MM.1S (cell line): Measurements from ENCODE around the gene ERICH4.

Source experiments
- DNase-seq: peaks from one replicate; pipeline ENCODE4 v3.0.0-alpha.2; 2015
- H2AFZ ChIP-seq: fragments of 300-600 bp; sonication (generic); 2 replicates; pipeline ENCODE4 v1.6.0; 2016; ENCODE audit warnings: antibody characterized with exemption, low read length
- H3F3A ChIP-seq: fragments of 300-600 bp; sonication (generic); 2 replicates; pipeline ENCODE4 v1.6.1; 2016; ENCODE audit warnings: mild to moderate bottlenecking, antibody characterized with exemption, low read length, moderate library complexity, mixed read lengths; ENCODE audit not compliant: insufficient read depth
- H3K27ac ChIP-seq: fragments of 300-600 bp; sonication (generic); 2 replicates; pipeline ENCODE4 v1.5.1; 2016; ENCODE audit warnings: mild to moderate bottlenecking, low read length
- H3K27me3 ChIP-seq: fragments of 300-600 bp; sonication (generic); replicated peaks from 2 replicates; pipeline ENCODE4 v1.6.0; 2016; ENCODE audit warnings: low read length; ENCODE audit not compliant: insufficient read depth
- H3K36me3 ChIP-seq: fragments of 300-600 bp; sonication (generic); replicated peaks from 2 replicates; pipeline ENCODE4 v1.6.1; 2016; ENCODE audit warnings: mild to moderate bottlenecking, low read length, mixed read lengths; ENCODE audit not compliant: insufficient read depth
- H3K4me1 ChIP-seq: fragments of 300-600 bp; sonication (generic); 2 replicates; pipeline ENCODE4 v1.6.1; 2016; ENCODE audit warnings: low read length, mixed read lengths
- H3K4me2 ChIP-seq: fragments of 300-600 bp; sonication (generic); 2 replicates; pipeline ENCODE4 v1.6.0; 2016; ENCODE audit warnings: low read depth, low read length
- H3K4me3 ChIP-seq: fragments of 300-600 bp; sonication (generic); 2 replicates; pipeline ENCODE4 v1.5.1; 2016; ENCODE audit warnings: low read length, mixed read lengths
- H3K79me2 ChIP-seq: fragments of 300-600 bp; sonication (generic); 2 replicates; pipeline ENCODE4 v1.6.1; 2016; ENCODE audit warnings: mixed run types, low read length, mixed read lengths
- H3K9ac ChIP-seq: fragments of 300-600 bp; sonication (generic); 2 replicates; pipeline ENCODE4 v1.6.1; 2016; ENCODE audit warnings: low read length, mixed read lengths
- H3K9me2 ChIP-seq: fragments of 300-600 bp; sonication (generic); replicated peaks from 2 replicates; pipeline ENCODE4 v1.6.1; 2016; ENCODE audit warnings: mild to moderate bottlenecking, low read length, mixed read lengths; ENCODE audit not compliant: insufficient read depth
- H3K9me3 ChIP-seq: fragments of 300-600 bp; sonication (generic); replicated peaks from 2 replicates; pipeline ENCODE4 v1.6.1; 2016; ENCODE audit warnings: mild to moderate bottlenecking, low read length, mixed read lengths; ENCODE audit not compliant: insufficient read depth
- H4K20me1 ChIP-seq: fragments of 300-600 bp; sonication (generic); 2 replicates; pipeline ENCODE4 v1.6.1; 2016; ENCODE audit warnings: mild to moderate bottlenecking, low read length, moderate library complexity, mixed read lengths; ENCODE audit not compliant: insufficient read depth
- CTCF ChIP-seq: fragments of 300-600 bp; sonication (generic); IDR thresholded peaks from 2 replicates; pipeline ENCODE4 v1.5.1; 2016; ENCODE audit warnings: antibody characterized with exemption, low read length, mixed read lengths
- EZH2 ChIP-seq: fragments of 300-600 bp; sonication (generic); optimal IDR thresholded peaks from 2 replicates; pipeline ENCODE3; 2017; ENCODE audit warnings: low read depth, mild to moderate bottlenecking, antibody characterized with exemption, low read length, mixed read lengths
- EZH2phosphoT487 ChIP-seq: fragments of 300-600 bp; sonication (generic); IDR thresholded peaks from 2 replicates; pipeline ENCODE4 v1.6.1; 2018; ENCODE audit warnings: antibody characterized with exemption, low read length

Gene ERICH4

GRCh38 chr19:41442473-41443355 lies at the start of gene ERICH4:
Gene ERICH4 (plus strand): TSS chr19:41443156. CDS start chr19:41443170, 14 bp downstream.
- Histone ChIP-seq H2AFZ (no peak within 1 kb of the TSS), H4K20me1 (no peaks in the 10 kb centered on the region), H3K27me3 (no peaks in the 10 kb centered on the region)

GRCh38 chr19:41395355-41395754 lies 47.6 kb upstream of the ERICH4 start:
- TF ChIP-seq CTCF (no peak), EZH2phosphoT487 (no peak), EZH2 (no peak)
- H2AFZ ChIP-seq: no peak overlapping the region
- H3K9me2 ChIP-seq: no peaks in the 10 kb centered on the region
- no peaks in the 10 kb centered on the region for H3K9me3 ChIP-seq
- H3K27ac ChIP-seq: no peak overlapping the region
- peaks cover 61% of the 10 kb centered on the region for H3K79me2 ChIP-seq
- no peak overlapping the region for H3K9ac ChIP-seq
- H3K27me3 ChIP-seq: no peaks in the 10 kb centered on the region
- H3F3A ChIP-seq: no peaks in the 10 kb centered on the region
- peaks cover 14% of the 10 kb centered on the region for H3K4me1 ChIP-seq
- no peak for DNase-seq
- no peaks in the 10 kb centered on the region for H4K20me1 ChIP-seq
- peak overlapping the region; percentile 63; the same call in 1 of the 2 replicates for H3K4me2 ChIP-seq
- H3K36me3 ChIP-seq: no peaks in the 10 kb centered on the region
- no peak overlapping the region for H3K4me3 ChIP-seq

More at GRCh38 chr19:41442473-41443355, at the start of gene ERICH4:
- Histone ChIP-seq H3K4me2 (no peak within 1 kb of the TSS), H3K4me1 (0 out of 2 replicates have a peak, but pooled peaks cover 4% of the 10 kb centered on the region), H3K4me3 (no peak within 1 kb of the TSS), H3K27ac (no peak within 1 kb of the TSS), H3K79me2 (peaks cover 19% of the 10 kb centered on the region), H3K36me3 (no peaks in the 10 kb centered on the region), H3K9me3 (no peaks in the 10 kb centered on the region), H3F3A (0 out of 2 replicates have a peak, but pooled peaks cover 5% of the 10 kb centered on the region), H3K9me2 (no peaks in the 10 kb centered on the region), H3K9ac (no peak within 1 kb of the TSS)
- DNase-seq: no peak
- TF ChIP-seq EZH2phosphoT487 (no peak), EZH2 (no peak), CTCF (no peak)

- peaks cover 61% of the 10 kb centered on the region for H3K79me2 ChIP-seq
- H3K9me3 ChIP-seq: no peaks in the 10 kb centered on the region
- H3K9me2 ChIP-seq: no peaks in the 10 kb centered on the region
- H3K27me3 ChIP-seq: no peaks in the 10 kb centered on the region
- peak within 1 kb of the TSS; percentile 98 for H3K4me2 ChIP-seq
- no peaks in the 10 kb centered on the region for H4K20me1 ChIP-seq
- peak within 1 kb of the TSS; percentile 69 for H2AFZ ChIP-seq
- DNase-seq: peak; percentile 100
- peak within 1 kb of the TSS; percentile 98 for H3K9ac ChIP-seq
- TF ChIP-seq EZH2 (no peak), CTCF (no peak), EZH2phosphoT487 (no peak)
- H3F3A ChIP-seq: no peaks in the 10 kb centered on the region
- H3K36me3 ChIP-seq: no peaks in the 10 kb centered on the region
- peak within 1 kb of the TSS; percentile 98 for H3K4me3 ChIP-seq
- peak within 1 kb of the TSS; percentile 77 for H3K27ac ChIP-seq
- H3K4me1 ChIP-seq: peaks cover 14% of the 10 kb centered on the region
Measured at GRCh38 chr19:41397086-41398049, 45.6 kb upstream of the ERICH4 start, which contains the start of the genes BCKDHA and EXOSC5. Gene BCKDHA (plus strand): TSS chr19:41397818. CDS start chr19:41397828, 10 bp downstream. Gene EXOSC5 (minus strand): TSS chr19:41397359. CDS start chr19:41397328, 31 bp downstream.
